GM19025 (cell line): ENCODE data around the gene SLC26A9.
"Not testable (repeated sequence)": the region's sequence is repeated elsewhere in the genome, so short reads cannot be mapped to it uniquely, and the experiment has no call there.

ENCODE experiments used
- ATAC-seq: cut with Tn5 transposase; IDR thresholded peaks from one replicate; pipeline ENCODE4 v1.9.1; 2021; ENCODE audit warnings: mild to moderate bottlenecking, low read depth, moderate library complexity; ENCODE audit not compliant: unreplicated experiment

Gene SLC26A9

DNA sequence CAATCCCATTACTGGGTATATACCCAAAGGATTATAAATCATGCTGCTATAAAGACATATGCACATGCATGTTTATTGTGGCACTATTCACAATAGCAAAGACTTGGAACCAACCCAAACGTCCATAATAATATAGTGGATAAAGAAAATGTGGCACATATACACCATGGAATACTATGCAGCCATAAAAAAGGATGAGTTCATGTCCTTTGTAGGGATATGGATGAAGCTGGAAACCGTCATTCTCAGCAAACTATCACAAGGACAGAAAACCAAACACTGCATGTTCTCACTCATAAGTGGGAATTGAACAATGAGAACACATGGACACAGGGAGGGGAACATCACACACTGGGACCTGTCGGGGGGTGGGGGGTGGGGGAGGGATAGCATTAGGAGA lies 38.2 kb downstream of the SLC26A9 start:
- ATAC-seq, result not testable (repeated sequence)

DNA sequence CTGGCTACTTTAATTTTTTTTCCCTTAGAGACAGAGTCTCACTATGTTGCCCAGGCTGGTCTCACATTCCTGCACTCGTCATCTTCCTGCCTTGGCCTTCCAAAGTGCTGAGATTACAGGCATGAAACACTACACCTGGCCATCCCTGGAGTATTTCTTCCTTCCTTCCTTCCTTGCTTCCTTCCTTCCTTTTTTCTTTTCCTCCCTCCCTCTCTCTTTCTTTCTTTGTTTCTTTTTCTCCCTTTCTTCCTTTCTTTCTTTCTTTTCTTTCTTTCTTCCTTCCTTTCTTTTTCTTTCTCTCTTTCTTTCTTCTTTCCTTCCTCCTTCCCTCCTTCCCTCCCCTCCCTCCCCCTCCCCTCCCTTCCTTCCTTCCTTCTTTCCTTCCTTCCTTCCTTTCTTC lies 46.9 kb downstream of the SLC26A9 start:
- no peak for ATAC-seq

DNA sequence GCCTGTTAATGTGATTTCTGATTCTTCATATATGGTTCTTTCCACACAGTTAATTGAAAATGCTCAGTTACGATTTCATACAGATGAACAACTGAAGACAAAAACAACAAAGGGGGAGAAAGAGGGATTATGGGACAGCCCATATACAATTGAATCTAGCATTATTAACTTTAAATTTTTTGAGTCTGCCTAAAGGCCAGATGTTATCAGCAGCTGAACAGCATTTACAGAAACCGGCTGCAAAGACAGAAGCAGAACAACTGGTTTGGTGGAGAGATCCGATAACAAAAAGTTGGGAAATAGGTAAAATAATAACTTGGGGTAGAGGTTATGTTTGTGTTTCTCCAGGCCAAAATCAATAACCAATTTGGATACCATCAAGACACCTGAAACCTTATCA lies 49.1 kb downstream of the SLC26A9 start:
- ATAC-seq, result not testable (repeated sequence)

DNA sequence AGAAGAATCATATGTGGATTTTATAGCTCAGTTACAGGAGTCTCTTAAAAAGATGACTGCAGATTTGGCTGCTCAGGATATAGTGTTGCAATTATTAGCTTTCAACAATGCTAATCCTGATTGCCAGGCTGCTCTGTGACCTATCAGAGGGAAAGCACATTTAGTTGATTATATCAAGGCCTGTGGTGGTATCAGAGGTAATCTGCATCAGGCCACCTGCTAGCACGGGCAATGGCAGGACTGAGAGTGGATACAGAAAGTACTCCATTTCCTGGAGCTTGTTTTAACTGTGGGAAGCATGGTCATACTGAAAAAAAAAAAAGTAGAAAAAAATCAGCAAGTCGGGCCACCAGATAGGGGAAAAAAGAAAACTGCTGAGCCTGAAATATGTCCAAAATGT lies 51.1 kb downstream of the SLC26A9 start:
- not testable (repeated sequence) for ATAC-seq

DNA sequence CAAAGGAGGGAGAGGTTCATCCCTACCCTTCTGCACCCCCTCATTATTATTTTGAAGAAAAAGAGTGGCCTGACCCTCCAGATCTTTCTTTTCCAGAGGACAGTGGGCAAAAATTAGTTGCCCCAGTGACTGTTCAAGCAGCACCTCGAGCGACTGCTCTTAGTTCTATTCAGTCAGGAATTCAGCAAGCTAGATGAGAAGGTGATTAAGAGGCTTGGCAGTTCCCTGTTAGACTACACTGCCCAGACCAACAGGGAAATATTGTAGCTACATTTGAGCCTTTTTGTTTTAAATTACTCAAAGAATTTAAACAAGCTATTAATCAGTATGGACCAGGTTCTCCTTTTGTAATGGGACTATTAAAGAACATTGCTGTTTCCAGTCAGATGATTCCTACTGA lies 51.8 kb downstream of the SLC26A9 start:
- not testable (repeated sequence) for ATAC-seq

DNA sequence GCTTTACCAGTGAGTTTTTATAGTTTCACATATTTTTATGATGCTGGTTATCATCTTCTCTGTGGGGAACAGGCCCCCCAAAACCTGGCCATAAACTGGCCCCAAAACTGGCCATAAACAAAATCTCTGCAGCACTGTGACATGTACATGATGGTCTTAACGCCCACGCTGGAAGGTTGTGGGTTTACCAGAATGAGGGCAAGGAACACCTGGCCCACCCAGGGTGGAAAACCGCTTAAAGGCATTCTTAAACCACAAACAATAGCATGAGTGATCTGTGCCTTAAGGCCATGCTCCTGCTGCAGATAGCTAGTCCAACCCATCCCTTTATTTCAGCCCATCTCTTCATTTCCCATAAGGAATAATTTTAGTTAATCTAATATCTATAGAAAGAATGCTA lies 52.6 kb downstream of the SLC26A9 start:
- ATAC-seq, result not testable (repeated sequence)

DNA sequence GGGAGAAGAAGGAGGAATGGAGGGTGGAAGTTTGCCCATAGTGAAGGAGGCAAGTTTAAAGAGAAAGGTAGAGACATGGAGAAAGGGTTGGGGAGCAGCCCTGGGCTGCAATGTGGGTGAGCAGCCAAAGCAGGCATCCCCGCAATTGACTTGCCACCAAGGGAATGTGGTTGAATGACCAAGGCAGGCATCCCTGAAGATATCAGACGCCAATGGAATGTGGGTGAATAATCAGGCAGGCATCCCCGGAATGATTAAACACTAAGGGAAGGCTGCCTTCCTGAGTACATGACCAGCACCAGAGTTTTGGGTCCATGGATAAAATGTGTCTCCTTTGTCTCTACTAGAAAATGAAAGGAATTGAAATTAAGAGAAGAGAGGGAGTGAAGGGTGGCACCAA lies 53.5 kb downstream of the SLC26A9 start:
- not testable (repeated sequence) for ATAC-seq

DNA sequence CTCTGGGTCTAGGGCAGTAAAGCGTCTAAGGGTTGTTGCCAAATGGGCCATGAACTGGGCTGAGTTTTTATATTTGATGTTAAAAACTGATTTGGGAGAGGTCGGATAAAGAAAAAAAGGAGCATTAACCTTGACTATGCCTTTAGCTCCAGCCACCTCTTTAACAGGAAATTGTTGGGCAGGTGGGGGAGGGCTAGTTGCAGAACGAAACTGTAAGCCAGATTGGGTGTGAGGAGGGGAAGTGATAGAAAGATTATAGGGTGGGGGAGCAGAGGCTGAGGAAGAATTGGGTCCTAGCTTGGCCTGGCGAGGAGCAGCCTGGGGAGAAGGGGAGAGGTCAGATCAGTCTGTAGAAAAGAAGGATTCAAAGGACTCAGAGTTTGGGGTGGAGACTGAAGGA lies 54.2 kb downstream of the SLC26A9 start:
- ATAC-seq, result not testable (repeated sequence)

DNA sequence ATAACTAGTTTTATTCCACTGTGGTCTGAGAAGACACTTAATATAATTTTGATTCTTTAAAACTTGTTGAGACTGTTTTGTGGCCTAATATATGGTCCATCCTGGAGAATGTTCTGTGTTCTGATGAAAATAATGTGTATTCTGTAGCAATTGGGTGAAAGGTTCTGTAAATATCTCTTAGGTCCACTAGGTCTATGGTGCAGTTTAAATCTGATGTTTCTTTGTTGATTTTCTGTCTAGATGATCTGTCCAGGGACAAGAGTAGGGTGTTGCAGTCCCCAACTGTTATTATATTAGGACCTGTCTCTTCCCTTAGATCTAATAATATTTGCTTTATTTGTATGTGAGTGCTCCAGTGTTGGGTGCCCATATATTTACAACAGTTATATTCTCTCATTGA lies 59.5 kb downstream of the SLC26A9 start:
- no peak for ATAC-seq

DNA sequence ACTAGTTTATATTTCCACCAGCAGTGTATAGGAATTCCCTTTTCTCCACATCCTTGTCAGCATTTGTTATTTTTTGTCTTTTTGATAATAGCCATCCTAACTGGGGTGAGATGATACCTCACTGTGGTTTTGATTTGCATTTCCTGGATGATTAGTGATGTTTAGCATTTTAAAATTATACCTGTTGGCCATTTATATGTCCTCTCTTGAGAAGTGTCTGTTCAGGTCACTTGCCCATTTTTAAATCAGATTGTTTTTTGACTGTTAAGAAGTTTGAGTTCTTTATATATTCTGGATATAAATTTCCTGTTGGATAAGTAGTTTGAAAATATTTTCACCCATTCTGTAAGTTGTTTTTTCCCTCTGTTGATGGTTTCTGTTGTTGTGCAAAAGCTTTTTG lies 62.3 kb downstream of the SLC26A9 start:
- ATAC-seq, result no peak

DNA sequence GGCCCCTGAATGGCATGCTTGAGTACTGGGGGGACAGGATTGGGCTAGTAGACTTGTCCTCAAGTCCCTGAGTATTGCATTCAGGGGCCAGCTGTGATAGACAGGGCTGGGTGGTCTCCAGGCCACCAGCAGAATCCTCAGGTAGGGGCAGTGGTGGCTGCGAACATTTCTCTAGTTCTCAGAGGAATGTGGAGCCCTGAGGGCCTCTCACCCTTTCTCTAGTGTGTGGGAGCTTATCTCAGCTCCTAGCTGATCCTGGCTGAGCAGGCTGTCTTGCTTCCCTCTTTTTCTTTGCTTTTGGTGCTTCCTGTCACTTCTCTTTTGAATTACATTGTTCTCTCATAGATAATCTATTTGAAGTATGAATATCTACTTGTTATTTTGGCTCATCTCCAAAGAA lies 63.3 kb downstream of the SLC26A9 start:
- ATAC-seq, result no peak

DNA sequence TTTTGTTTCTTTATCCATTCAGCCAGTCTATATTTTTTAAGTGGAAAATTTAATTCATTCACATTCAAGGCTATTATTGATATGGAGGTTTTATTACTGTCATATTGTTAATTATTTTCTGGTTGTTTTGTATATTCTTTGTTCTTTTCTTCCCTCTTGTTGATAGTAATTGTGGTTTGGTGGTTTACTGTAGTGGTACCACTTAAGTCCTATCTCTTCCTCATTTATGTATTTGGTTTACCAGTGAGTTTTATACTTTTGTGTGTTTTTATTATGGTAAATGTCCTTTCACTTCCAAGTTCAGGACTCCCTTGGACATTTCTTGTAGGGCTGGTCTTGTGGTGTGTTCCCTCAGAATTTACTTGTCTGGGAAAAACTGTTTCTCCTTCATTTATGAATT lies 65.2 kb downstream of the SLC26A9 start:
- no peak for ATAC-seq

DNA sequence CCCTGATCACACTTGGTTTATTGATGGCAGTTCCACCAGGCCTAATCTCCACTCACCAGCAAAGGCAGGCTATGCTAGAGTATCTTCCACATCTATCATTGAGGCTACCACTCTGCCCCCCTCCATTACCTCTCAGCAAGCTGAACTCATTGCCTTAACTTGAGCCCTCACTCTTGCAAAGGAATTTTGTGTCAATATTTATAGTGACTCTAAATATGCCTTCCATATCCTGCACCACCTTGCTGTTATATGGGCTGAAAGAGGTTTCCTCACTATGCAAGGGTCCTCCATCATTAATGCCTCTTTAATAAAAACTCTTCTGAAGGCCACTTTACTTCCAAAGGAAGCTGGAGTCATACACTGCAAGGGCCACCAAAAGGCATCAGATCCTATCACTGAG lies 70.1 kb downstream of the SLC26A9 start:
- ATAC-seq, result not testable (repeated sequence)

DNA sequence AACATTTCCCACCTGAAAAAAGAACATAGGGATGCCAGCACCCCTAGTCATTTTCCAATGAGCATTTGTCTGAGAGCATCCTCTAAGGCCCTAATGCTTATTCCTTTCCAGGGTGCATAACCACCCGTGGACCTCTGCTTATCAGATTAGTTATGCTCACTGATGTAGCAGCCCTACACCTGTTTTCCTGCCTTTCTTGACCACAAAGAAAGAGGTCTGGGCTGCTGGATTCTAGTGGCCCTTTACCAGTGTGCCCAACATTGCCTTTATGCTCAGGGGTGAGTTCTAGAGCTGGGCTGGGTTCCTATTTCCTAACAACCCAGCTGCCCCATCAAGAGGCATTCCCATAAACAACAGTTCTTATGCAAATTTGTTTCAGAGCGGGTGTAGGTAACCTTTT lies 73.0 kb downstream of the SLC26A9 start:
- ATAC-seq, result no peak
